Measurements from ENCODE around the gene UFD1.

DNA sequence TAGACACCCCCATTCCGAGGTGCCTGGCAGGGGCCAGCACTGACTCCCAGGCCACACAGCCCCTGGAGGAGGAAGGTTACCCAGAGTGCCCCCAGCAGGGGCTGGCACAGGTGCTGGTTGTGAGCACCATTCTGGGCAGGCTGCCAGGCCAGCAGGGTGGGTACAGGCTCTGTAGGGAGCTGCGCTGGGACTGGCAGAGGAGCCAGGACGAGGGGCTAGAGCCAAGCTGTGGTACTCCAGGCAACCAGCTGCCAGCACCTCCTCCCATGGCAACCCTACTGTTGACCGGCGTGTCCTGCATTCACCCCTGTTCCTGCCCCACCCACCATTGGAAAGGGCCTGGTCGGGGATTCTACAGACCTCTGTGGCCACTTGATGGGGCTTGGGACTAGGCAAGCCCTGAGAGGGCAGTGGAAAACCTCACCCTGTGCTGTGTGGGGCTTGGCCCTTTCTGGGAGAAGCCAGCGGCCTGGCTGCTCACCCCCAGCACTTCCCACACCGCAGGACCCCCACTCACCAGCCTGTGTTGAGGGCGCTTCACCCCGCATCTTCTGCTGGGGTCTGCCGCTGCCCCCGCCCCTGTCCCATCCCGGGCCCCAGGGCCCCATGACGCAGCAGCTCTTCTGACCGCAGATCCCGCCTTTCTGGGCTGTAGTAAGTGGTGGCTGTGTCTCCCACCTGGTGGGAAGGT, 43.3 kb upstream of the UFD1 start:
- TF ChIP-seq, protein P1, sequence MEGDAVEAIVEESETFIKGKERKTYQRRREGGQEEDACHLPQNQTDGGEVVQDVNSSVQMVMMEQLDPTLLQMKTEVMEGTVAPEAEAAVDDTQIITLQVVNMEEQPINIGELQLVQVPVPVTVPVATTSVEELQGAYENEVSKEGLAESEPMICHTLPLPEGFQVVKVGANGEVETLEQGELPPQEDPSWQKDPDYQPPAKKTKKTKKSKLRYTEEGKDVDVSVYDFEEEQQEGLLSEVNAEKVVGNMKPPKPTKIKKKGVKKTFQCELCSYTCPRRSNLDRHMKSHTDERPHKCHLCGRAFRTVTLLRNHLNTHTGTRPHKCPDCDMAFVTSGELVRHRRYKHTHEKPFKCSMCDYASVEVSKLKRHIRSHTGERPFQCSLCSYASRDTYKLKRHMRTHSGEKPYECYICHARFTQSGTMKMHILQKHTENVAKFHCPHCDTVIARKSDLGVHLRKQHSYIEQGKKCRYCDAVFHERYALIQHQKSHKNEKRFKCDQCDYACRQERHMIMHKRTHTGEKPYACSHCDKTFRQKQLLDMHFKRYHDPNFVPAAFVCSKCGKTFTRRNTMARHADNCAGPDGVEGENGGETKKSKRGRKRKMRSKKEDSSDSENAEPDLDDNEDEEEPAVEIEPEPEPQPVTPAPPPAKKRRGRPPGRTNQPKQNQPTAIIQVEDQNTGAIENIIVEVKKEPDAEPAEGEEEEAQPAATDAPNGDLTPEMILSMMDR (IDR thresholded peaks at IDR 0.05), result no peak
- TF ChIP-seq EZH2 (IDR thresholded peaks at IDR 0.05), result no peak
- no peak for TF ChIP-seq EZH2phosphoT487 (IDR thresholded peaks at IDR 0.05)
